ENCODE measurements around the gene PACSIN1. TPM values are rescaled to one million over a fixed set of nuclear protein-coding genes. Genes with fewer than 3 reads are reported as not detected.

PACSIN1 gene
- total RNA-seq, 2 experiments from 2014 or later = 1.8 to 2.2 TPM

DNA sequence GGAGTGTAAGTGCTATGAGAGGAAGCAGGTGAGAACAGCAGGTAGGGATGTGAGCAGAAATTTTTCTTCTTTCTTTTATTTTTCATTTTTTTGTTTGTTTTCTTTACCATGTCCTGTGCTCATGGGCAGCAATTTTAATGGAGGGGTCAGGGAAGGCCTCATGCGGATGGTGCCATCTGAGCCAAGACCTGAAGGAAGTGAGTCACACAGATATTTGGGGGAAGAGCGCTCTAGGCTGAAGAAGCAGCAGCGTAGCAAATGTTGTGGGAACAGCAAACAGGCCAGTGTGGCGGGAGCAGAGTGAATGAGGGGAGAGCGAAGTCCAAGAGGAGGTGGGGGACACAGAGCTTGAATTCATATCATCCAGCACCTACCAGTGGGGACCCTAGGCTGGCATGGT is 77.5 kb downstream of the PACSIN1 start:
- Mint-ChIP-seq H3K4me1 (no peaks in the 10 kb centered on the region), H3K27me3 (no peaks in the 10 kb centered on the region), H3K4me3 (no peak overlapping the region), H3K9me3 (no peaks in the 10 kb centered on the region), H3K27ac (no peak overlapping the region), H3K36me3 (ENCODE audit: low read depth) (no peaks in the 10 kb centered on the region)
- DNase-seq = no peak
- ChIA-PET CTCF (no interaction called here), POLR2A (no interaction called here)

DNA sequence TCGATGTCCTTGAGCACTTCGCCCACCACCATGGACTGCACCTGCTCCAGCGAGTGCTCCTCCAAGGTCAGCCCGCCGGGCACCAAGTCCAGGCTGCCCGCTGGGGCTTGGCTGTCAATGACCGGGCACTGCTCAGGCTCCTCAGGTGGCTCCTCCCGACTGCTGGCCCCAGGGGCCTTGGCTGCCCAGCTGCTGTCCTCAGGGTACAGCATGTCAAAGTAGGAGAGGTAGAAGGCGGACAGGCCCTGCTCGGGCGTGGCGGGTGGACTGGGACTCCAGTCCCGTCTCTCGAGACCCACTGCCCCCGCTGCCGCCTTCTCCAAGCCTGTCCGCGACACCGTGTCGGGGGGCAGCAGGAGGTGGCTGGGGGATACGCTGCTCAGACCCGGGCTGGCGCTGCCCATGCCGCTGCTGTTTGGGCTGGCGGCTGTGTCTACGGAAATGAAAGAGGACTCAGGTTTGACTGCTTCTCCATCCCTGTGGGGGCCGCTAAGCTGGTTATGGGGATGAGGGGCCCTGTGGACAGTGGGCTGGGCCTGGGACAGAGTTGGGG is 78.3 kb downstream of the PACSIN1 start:
- CTCF ChIA-PET = no interaction called here
- no peak overlapping the region for H3K4me3 Mint-ChIP-seq

DNA sequence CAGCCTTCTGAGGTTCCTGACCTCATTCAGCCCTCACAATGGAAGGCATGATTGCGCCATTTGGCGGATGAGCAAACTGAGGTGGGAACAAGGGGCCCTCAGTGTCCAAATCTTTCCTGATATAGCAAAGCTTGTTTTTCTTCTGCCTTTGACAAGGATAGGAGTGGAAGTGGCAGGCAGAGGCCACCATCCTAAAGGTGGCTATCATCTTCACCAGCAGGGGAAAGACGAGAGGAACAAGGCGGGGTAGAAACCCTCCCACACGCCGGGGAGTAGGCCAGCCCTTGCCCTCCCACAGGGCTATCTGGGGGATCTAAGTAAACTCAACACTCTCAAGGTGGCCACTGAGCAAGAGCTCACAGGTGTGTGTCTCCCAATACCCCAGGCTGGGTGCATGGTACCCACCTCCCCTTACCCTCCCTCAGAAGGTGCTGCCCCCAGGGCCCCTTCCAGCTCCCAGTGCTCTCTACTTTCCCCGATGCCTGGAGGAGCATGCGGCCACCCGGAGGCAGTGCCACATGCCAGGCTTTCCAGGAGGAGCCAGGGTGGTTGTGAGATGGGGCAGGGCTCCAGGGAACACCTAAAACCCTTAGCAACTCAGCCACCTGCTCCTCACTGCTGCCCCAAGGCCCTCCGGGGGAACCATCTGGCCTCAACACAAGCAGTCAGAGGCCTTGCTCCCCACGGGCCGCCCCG is 79.0 kb downstream of the PACSIN1 start:
- Mint-ChIP-seq H3K27me3 (no peaks in the 10 kb centered on the region), H3K36me3 (ENCODE audit: low read depth) (no peaks in the 10 kb centered on the region), H3K27ac (no peak overlapping the region), H3K4me1 (no peaks in the 10 kb centered on the region), H3K9me3 (no peaks in the 10 kb centered on the region), H3K4me3 (no peak overlapping the region)
- POLR2A ChIA-PET = no interaction called here
- CTCF ChIA-PET = interaction anchor here (0.8 kb wide), 1 partner anchor 64 kb away, joined by 3 read pairs; no protein-coding TSS in a partner anchor
- no peak for DNase-seq

More for the DNA sequence above, 78.3 kb downstream of the PACSIN1 start:
- H3K4me1 Mint-ChIP-seq = no peaks in the 10 kb centered on the region
- no peak for DNase-seq
- no peak overlapping the region for H3K27ac Mint-ChIP-seq
- POLR2A ChIA-PET = no interaction called here
- no peaks in the 10 kb centered on the region for H3K36me3 Mint-ChIP-seq (ENCODE audit: low read depth)
- H3K9me3 Mint-ChIP-seq = no peaks in the 10 kb centered on the region
- H3K27me3 Mint-ChIP-seq = no peaks in the 10 kb centered on the region

DNA sequence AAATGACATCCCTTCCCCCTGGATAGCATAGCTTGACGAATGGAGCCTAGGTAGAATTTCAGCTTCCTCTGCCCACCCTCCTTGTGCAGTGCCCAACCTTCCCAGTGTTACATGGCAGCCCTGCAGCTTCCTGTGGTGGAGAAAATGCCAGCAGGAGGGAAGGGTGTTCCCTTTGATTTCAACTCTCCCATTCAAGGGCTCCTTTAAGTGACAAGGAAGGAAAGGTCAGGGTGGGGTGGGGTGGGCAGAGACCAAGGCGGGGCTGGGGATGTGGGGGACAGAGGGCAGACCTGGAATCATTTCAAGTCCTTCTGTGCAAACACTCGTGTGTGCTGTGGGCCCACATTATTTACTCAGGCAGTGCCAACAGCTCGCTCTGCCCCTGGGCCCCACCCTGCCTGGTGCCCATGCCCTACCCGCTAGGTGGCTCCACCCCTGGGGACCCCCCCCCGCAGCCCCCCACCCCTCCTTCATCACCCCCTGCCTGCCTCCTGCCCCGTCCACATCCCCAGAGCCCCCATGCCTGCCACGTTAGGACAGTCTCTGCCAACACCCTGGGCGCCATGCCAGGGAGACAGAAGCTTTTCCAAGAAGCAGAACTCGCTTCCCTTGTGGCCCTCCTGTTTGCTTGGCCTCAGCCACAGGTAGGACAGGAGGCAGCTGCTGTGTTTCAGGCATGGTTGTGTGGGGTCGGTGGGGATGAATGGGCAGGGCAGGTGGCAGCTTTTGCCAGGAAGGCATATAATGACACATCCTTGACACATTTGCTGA is 80.9 kb downstream of the PACSIN1 start:
- H3K4me3 Mint-ChIP-seq = no peak overlapping the region
- no peaks in the 10 kb centered on the region for H3K36me3 Mint-ChIP-seq (ENCODE audit: low read depth)
- CTCF ChIA-PET = interaction anchor here (0.6 kb wide), 1 partner anchor 20 kb away, joined by 3 read pairs; no protein-coding TSS in a partner anchor
- H3K27me3 Mint-ChIP-seq = no peaks in the 10 kb centered on the region
- no peaks in the 10 kb centered on the region for H3K9me3 Mint-ChIP-seq
- H3K4me1 Mint-ChIP-seq = no peaks in the 10 kb centered on the region
- DNase-seq = no peak
- POLR2A ChIA-PET = interaction anchor here (1.6 kb wide), 1 partner anchor 10 kb away, joined by 5 read pairs; no protein-coding TSS in a partner anchor
- no peak overlapping the region for H3K27ac Mint-ChIP-seq

DNA sequence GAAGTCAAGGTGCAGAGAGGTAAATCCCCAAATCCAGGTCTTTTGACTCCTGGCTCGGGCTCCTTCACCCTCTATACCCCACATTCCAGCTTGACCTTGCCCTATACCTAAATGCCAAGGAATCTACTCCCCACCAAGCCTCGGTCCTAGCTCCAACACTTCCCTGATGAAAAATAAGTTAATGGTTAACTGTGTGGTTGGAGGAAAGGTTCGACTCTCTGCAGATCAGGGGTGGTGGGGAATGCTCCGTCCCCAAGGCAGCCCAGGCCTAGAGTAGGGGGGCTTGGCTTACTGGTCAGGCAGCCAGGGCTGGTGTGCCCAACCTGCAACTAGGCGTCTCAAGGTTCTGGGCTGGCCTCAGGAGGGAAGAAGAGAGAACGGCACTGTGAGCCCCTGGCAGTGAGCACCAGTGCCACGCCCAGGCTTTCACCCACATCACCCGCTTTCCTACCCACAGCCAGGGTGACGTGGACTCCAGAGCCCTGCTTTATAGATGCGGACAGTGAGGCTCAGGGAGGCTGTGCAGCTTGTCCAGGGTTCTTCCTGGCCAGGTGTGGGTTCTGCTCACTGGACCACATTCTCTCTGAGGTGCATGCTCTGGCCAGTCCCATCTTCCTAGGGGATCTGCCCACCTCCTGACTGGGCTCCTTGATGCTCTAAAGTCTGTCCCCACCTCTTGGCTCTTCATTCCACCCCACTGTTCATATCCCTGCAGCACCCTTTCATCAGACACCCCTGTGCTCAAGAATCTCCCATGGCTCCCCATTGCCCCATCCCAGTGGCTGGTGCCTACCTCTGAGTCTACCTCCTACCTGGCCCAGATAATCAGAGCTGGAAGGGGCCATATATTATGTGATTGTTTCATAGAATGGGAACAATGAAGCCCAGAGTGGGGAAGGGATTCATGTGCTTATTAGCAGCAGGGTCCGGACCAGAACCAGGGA is 82.1 kb downstream of the PACSIN1 start:
- DNase-seq = no peak
- Mint-ChIP-seq H3K27me3 (no peaks in the 10 kb centered on the region), H3K4me3 (no peak overlapping the region), H3K27ac (no peak overlapping the region), H3K4me1 (no peaks in the 10 kb centered on the region), H3K36me3 (ENCODE audit: low read depth) (no peaks in the 10 kb centered on the region), H3K9me3 (no peaks in the 10 kb centered on the region)
- ChIA-PET CTCF (interaction anchor here (1.3 kb wide), 1 partner anchor 61 kb away, joined by 3 read pairs; no protein-coding TSS in a partner anchor), POLR2A (interaction anchor here (0.5 to 1.6 kb wide), 2 partner anchors 11 to 159 kb away, joined by 3 to 5 read pairs; no protein-coding TSS in a partner anchor)

DNA sequence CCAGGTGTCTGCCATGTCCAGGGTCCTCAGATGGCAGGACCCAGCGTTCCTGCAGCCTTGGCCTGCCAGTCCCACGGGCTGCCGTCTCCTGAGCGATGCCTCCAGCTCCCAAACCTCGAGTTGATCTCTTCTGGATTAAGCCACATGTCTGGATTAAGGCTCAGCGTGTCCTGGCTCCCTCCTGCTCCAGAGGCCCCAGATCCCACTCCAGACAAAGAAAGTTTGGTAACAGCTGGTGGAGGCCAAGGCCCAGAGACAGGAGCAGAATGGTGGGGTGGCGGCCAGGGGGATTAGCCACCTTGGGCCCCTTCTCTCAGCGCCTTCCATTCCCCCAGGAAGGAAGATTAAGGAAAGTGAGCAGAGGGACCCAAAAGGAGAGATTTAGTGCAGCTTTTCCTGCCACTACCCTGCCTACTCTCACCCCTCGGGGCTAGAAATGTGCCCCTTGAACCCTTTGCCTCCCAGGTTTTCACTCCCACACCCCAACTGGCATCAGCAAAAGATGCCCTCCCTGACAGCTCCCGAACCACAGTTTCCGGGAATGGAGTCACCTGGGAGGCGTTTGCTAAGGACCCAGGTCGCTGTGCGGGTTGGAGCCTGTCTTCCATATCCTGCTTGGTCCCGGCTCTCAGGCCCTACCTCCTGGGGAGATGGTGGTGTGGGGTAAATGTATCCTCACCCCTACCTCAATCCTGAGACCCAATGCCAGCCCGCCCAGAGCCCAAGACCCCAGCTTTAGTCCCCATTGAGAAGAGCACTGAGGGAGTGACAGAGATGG is 83.3 kb downstream of the PACSIN1 start:
- Mint-ChIP-seq H3K4me3 (no peak overlapping the region), H3K27me3 (no peaks in the 10 kb centered on the region), H3K27ac (no peak overlapping the region), H3K9me3 (no peaks in the 10 kb centered on the region), H3K4me1 (peaks cover 6% of the 10 kb centered on the region), H3K36me3 (ENCODE audit: low read depth) (no peaks in the 10 kb centered on the region)
- ChIA-PET POLR2A (no interaction called here), CTCF (interaction anchor here (1.3 kb wide), 1 partner anchor 60 kb away, joined by 3 read pairs; no protein-coding TSS in a partner anchor)
- DNase-seq = no peak

DNA sequence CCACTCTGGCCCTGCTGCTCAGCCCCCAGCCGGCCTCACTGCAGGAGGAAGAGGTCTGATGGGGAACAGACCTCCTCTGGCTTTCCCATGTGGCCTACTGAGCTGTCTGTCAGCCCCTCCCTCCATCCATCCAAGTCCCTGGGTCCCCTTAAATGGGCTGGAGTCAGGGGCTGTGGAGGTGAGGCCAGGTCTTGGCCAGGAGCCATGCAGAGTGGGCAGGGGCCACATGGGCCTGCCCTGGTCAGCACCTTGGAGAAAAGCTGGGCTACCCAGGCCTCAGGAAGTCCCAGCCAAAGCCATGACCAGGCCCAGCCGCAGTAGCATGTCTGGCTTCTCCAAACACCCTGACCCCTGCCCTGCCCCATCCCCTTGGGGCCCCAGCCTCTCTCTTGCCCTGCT is 83.9 kb downstream of the PACSIN1 start:
- H3K4me1 Mint-ChIP-seq = peaks cover 10% of the 10 kb centered on the region
- no peaks in the 10 kb centered on the region for H3K27me3 Mint-ChIP-seq
- POLR2A ChIA-PET = no interaction called here
- H3K36me3 Mint-ChIP-seq (ENCODE audit: low read depth) = no peaks in the 10 kb centered on the region
- no peak overlapping the region for H3K27ac Mint-ChIP-seq
- DNase-seq = no peak
- no peak overlapping the region for H3K4me3 Mint-ChIP-seq
- CTCF ChIA-PET = no interaction called here
- no peaks in the 10 kb centered on the region for H3K9me3 Mint-ChIP-seq

DNA sequence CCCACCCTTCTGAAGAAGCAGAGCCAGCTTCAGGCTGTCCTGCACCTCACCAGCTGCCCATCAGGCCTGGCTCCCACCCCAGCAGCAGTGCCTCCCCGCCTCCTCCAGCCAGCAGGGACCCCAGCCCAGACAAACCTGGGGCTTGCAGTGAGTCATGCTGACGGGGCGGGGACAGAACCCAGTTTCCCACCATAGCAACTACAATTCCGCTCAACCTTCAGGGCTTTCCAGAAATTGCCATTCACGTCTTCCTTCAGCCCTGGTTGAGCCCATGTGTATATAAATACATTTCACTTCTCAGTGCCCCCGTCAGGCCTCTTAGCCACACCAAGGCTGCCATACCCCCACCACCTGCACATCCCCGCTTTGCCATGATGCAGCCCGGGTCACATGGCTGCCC is 85.8 kb downstream of the PACSIN1 start:
- H3K36me3 Mint-ChIP-seq (ENCODE audit: low read depth) = no peaks in the 10 kb centered on the region
- H3K27me3 Mint-ChIP-seq = no peaks in the 10 kb centered on the region
- ChIA-PET POLR2A (no interaction called here), CTCF (no interaction called here)
- H3K9me3 Mint-ChIP-seq = no peaks in the 10 kb centered on the region
- H3K4me1 Mint-ChIP-seq = peaks cover 15% of the 10 kb centered on the region
- no peak for DNase-seq
- H3K27ac Mint-ChIP-seq = no peak overlapping the region
- no peak overlapping the region for H3K4me3 Mint-ChIP-seq

DNA sequence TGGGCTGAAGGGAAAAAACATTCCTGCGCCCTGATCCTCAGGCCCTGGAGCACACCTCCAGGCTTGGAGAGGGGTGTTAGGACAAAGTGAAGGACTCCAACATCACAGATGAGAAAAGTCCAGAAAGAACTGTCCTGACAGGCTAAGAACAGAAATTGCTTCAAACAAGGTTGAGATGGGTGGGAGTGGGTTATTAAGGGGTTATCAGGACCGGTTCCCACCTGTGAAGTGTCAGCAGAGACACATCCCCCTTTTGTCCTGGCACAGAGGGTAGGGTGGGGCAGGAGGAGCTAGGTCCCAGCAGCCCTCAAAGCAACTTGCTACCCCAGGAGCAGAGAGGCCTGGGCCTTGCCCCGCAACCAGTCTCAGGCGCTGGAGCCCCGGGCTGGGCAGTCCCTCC is 86.7 kb downstream of the PACSIN1 start:
- Mint-ChIP-seq H3K4me3 (no peak overlapping the region), H3K9me3 (no peaks in the 10 kb centered on the region), H3K36me3 (ENCODE audit: low read depth) (no peaks in the 10 kb centered on the region), H3K27me3 (no peaks in the 10 kb centered on the region), H3K4me1 (peaks cover 15% of the 10 kb centered on the region), H3K27ac (no peak overlapping the region)
- ChIA-PET CTCF (no interaction called here), POLR2A (no interaction called here)
- no peak for DNase-seq

DNA sequence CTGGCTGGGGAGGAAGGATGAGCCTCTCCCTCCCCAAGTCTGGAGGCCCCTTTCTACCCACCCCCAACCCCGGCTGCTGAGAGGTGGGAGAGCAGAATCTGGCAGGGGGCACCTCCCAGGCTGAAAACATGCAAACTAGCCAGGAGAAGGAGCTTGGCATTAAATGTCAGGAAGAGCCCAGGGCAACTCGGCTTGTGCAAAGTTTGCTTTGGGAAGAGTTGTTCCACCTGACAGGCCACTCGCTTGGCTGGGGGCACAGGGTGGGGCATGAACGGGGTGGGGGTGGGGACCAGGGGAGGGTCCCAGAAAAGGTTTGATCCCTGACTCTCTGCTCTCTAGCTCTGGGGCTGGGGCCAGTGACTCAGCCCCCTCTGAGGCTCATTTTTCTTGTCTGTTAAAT is 87.3 kb downstream of the PACSIN1 start:
- H3K4me1 Mint-ChIP-seq = peaks cover 15% of the 10 kb centered on the region
- CTCF ChIA-PET = no interaction called here
- H3K27ac Mint-ChIP-seq = no peak overlapping the region
- no peak for DNase-seq
- no peak overlapping the region for H3K4me3 Mint-ChIP-seq
- H3K27me3 Mint-ChIP-seq = no peaks in the 10 kb centered on the region
- H3K9me3 Mint-ChIP-seq = no peaks in the 10 kb centered on the region
- POLR2A ChIA-PET = no interaction called here
- H3K36me3 Mint-ChIP-seq (ENCODE audit: low read depth) = no peaks in the 10 kb centered on the region

DNA sequence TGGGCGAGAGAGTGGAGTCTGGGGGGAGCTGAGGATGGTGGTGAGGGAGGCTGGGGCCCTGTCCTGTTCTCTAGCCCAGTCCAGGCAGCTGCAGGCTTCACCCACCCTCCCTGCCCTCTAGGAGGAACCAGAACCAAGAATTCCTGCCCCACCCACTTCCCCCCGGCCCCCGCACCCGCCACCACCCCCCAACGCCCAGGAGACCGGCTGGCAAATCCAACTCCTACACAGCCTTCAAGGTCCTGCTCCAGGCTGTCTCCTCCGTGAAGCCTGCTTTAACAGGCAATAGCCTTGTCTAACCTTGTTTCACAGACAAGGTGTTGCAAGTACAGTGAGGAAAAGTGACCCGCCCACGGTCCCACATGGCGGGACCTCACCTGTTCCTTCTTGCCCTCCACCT is 87.9 kb downstream of the PACSIN1 start:
- Mint-ChIP-seq H3K36me3 (ENCODE audit: low read depth) (no peaks in the 10 kb centered on the region), H3K27ac (no peak overlapping the region), H3K4me1 (peaks cover 15% of the 10 kb centered on the region), H3K4me3 (no peak overlapping the region), H3K27me3 (no peaks in the 10 kb centered on the region), H3K9me3 (no peaks in the 10 kb centered on the region)
- POLR2A ChIA-PET = no interaction called here
- DNase-seq = no peak
- CTCF ChIA-PET = no interaction called here

DNA sequence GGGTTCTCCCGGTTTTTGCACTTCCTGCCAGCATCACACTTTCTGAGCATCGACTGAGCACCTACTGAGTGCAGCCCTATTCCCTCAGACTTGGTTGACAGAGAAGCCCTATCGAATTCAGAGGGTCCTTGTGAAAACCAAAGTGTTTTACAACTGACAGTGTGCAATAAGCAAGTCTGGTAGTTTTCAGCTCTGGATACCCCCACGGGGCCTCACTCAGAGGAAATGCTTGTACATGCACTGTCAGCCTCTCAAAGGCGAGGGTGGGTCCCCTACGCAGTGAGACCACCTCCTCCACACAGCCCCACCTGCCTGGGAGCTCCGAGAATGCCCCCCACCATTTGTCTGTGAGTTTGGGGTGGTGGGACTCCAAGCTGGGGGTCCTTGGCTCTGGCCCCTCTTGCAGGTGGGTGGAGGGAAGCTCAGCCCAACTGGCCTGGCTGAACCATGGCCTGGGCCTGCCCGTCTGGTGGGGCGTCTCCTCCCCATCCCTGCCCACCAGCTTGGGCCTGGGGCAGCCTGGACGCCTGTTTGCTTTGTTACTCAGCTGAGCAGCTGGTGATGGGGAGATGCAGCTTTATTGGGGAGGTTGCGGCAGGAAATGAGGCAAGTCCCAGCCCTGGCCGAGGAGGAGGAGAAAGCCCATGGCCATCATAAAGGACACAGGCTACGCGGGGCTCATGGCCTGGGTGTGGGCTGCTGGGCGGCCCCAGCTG is 88.6 kb downstream of the PACSIN1 start:
- no peaks in the 10 kb centered on the region for H3K9me3 Mint-ChIP-seq
- no peak overlapping the region for H3K27ac Mint-ChIP-seq
- H3K36me3 Mint-ChIP-seq (ENCODE audit: low read depth) = no peaks in the 10 kb centered on the region
- H3K4me1 Mint-ChIP-seq = peaks cover 15% of the 10 kb centered on the region
- H3K27me3 Mint-ChIP-seq = no peaks in the 10 kb centered on the region
- DNase-seq = no peak
- ChIA-PET CTCF (interaction anchor here (1.5 kb wide), 1 partner anchor 95 kb away, joined by 3 read pairs; no protein-coding TSS in a partner anchor), POLR2A (no interaction called here)
- no peak overlapping the region for H3K4me3 Mint-ChIP-seq

Measured in activated CD4-positive, alpha-beta memory T cell treated with anti-CD3 and anti-CD28 coated beads, Interleukin-2, amount 10 ng/mL, durations not matched to agents 7 days and 5 days (primary cell).